ENCODE results near the gene COL1A1. TPM values are rescaled to one million over a fixed set of nuclear protein-coding genes. Genes with fewer than 3 reads are reported as not detected.

Gene COL1A1
- total and polyA plus RNA-seq, 2 donors from 2014 or later: 9.2 to 142 TPM

- Histone ChIP-seq H3K36me3 (ENCODE audit: control insufficient read depth in 2 of 3, insufficient read depth in 3 of 3, low read length in 3 of 3) (peaks cover 0 to 7% (median 4%) of the 10 kb centered on the region in 3 donors), H3K27ac (ENCODE audit: low read depth in 2 of 2, low read length in 2 of 2) (no peak overlapping the region), H3K9ac (ENCODE audit: low read length in 3 of 3) (no peak overlapping the region), H3K4me1 (ENCODE audit: control insufficient read depth in 2 of 3, insufficient read depth in 2 of 3, low read depth in 1 of 3, low read length in 3 of 3) (peaks cover 0 to 6% (median 5%) of the 10 kb centered on the region in 3 donors), H3K4me3 (ENCODE audit: low read length in 3 of 3) (no peak overlapping the region), H3K9me3 (ENCODE audit: control insufficient read depth in 2 of 3, insufficient read depth in 1 of 3, low read length in 3 of 3) (no peaks in the 10 kb centered on the region), H3K27me3 (ENCODE audit: control insufficient read depth, insufficient read depth, low read length) (no peaks in the 10 kb centered on the region)
- intact Hi-C loops (cut with DNase I): no loop called here
- DNase-seq (peak in 2 of 5 donors; percentile 69 to 82), FAIRE-seq (no peak)
- TF ChIP-seq CTCF (IDR thresholded peaks at IDR 0.05; ENCODE audit: borderline replicate concordance, extremely low read depth, insufficient read depth): peak; percentile 59
These were observed 3.3 kb downstream of the COL1A1 start for GRCh38 chr17:50198026-50198669.

DNA sequence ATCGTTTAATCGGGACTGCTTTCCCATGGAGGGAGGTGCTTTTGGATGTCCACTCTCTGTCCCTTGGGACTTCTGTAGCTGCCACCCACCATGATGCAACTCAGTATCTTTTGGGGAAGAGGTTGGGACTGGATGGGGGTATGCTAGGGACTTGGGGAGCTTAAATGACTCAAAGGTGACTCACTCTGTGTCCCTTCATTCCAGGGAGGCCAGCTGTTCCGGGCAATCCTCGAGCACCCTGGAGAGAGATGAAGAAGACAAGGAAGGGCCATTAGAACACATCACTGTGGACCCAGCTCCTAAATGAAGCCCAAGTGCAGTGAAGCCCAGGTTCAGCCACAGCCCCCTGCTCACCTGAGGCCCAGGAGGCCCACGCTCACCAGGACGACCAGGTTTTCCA, 4.6 kb downstream of the COL1A1 start:
- Histone ChIP-seq H3K9me3 (ENCODE audit: control insufficient read depth in 2 of 3, insufficient read depth in 1 of 3, low read length in 3 of 3) (no peaks in the 10 kb centered on the region), H3K4me1 (ENCODE audit: control insufficient read depth in 2 of 3, insufficient read depth in 2 of 3, low read depth in 1 of 3, low read length in 3 of 3) (peaks cover 0 to 6% (median 5%) of the 10 kb centered on the region in 3 donors), H3K27ac (ENCODE audit: low read depth in 2 of 2, low read length in 2 of 2) (no peak overlapping the region), H3K36me3 (ENCODE audit: control insufficient read depth in 2 of 3, insufficient read depth in 3 of 3, low read length in 3 of 3) (peaks cover 0 to 9% (median 4%) of the 10 kb centered on the region in 3 donors), H3K9ac (ENCODE audit: low read length in 3 of 3) (no peak overlapping the region), H3K4me3 (ENCODE audit: low read length in 3 of 3) (no peak overlapping the region), H3K27me3 (ENCODE audit: control insufficient read depth, insufficient read depth, low read length) (no peaks in the 10 kb centered on the region)
- no peak for DNase-seq
- TF ChIP-seq CTCF (IDR thresholded peaks at IDR 0.05; ENCODE audit: borderline replicate concordance, extremely low read depth, insufficient read depth): no peak
- intact Hi-C loops (cut with DNase I): no loop called here
- no peak for FAIRE-seq

- DNase-seq (no peak), FAIRE-seq (no peak)
- Histone ChIP-seq H3K9me3 (ENCODE audit: control insufficient read depth in 2 of 3, insufficient read depth in 1 of 3, low read length in 3 of 3) (no peaks in the 10 kb centered on the region), H3K4me1 (ENCODE audit: control insufficient read depth in 2 of 3, insufficient read depth in 2 of 3, low read depth in 1 of 3, low read length in 3 of 3) (peaks cover 0 to 5% (median 4%) of the 10 kb centered on the region in 3 donors), H3K4me3 (ENCODE audit: low read length in 3 of 3) (no peak overlapping the region), H3K27me3 (ENCODE audit: control insufficient read depth, insufficient read depth, low read length) (no peaks in the 10 kb centered on the region), H3K9ac (ENCODE audit: low read length in 3 of 3) (no peak overlapping the region), H3K27ac (ENCODE audit: low read depth in 2 of 2, low read length in 2 of 2) (no peak overlapping the region), H3K36me3 (ENCODE audit: control insufficient read depth in 2 of 3, insufficient read depth in 3 of 3, low read length in 3 of 3) (peaks cover 0 to 9% (median 4%) of the 10 kb centered on the region in 3 donors)
- intact Hi-C loops (cut with DNase I): no loop called here
- no peak for TF ChIP-seq CTCF (IDR thresholded peaks at IDR 0.05; ENCODE audit: borderline replicate concordance, extremely low read depth, insufficient read depth)
These were observed 5.4 kb downstream of the COL1A1 start for GRCh38 chr17:50196036-50196435.
